Glutamatergic neuron (in vitro differentiated cells): ENCODE data around the gene PCGF3. TPM values are rescaled to one million over a fixed set of nuclear protein-coding genes. Genes with fewer than 3 reads are reported as not detected.
"Not testable (repeated sequence)": the region's sequence is repeated elsewhere in the genome, so short reads cannot be mapped to it uniquely, and the experiment has no call there.

Experiments
- DNase-seq: peaks from one replicate; pipeline ENCODE4 v3.0.0; 2022
- H3K27ac Mint-ChIP-seq: one replicate; pipeline ENCODE4 v1.8.0; 2020; ENCODE audit warnings: mild to moderate bottlenecking, mixed read lengths, inconsistent platforms; ENCODE audit not compliant: unreplicated experiment
- H3K27me3 Mint-ChIP-seq: one replicate; pipeline ENCODE4 v1.8.0; 2020; ENCODE audit warnings: mild to moderate bottlenecking, moderate library complexity, mixed read lengths, inconsistent platforms; ENCODE audit not compliant: unreplicated experiment
- H3K36me3 Mint-ChIP-seq: one replicate; pipeline ENCODE4 v1.8.0; 2020; ENCODE audit warnings: mild to moderate bottlenecking, mixed read lengths, inconsistent platforms; ENCODE audit not compliant: unreplicated experiment
- H3K4me1 Mint-ChIP-seq: one replicate; pipeline ENCODE4 v1.8.0; 2020; ENCODE audit warnings: mild to moderate bottlenecking, low read depth, mixed read lengths, inconsistent platforms; ENCODE audit not compliant: unreplicated experiment
- H3K4me3 Mint-ChIP-seq: one replicate; pipeline ENCODE4 v1.8.0; 2020; ENCODE audit warnings: mild to moderate bottlenecking, mixed read lengths, inconsistent platforms; ENCODE audit not compliant: unreplicated experiment
- H3K9me3 Mint-ChIP-seq: one replicate; pipeline ENCODE4 v1.8.0; 2020; ENCODE audit warnings: mild to moderate bottlenecking, moderate library complexity, mixed read lengths, inconsistent platforms; ENCODE audit not compliant: unreplicated experiment
- CTCF ChIP-seq: fragments of 200-600 bp; sonication (generic); IDR thresholded peaks from one replicate; pipeline ENCODE4 v1.5.0; 2021; ENCODE audit not compliant: partially characterized antibody, unreplicated experiment
- total RNA-seq: library from RNA; stranded (reverse); fragmentation: NEBNext Ultra II Directional; extraction: Animal tissue kit (Norgen Biotek cat#: 25700); gene quantifications from one replicate; pipeline ENCODE4 v1.2.1, GENCODE V29; 2021; ENCODE audit not compliant: unreplicated experiment

Gene PCGF3
- total RNA-seq, 1 donor from 2014 or later = 122 TPM

GRCh38 chr4:796206-796605 lies 90.6 kb downstream of the PCGF3 start:
- H3K4me3 Mint-ChIP-seq = peak overlapping the region; percentile 42
- TF ChIP-seq CTCF = no peak
- no peaks in the 10 kb centered on the region for H3K36me3 Mint-ChIP-seq
- no peak overlapping the region for H3K27ac Mint-ChIP-seq
- DNase-seq = no peak
- peaks cover 6% of the 10 kb centered on the region for H3K27me3 Mint-ChIP-seq
- peaks cover 10% of the 10 kb centered on the region for H3K9me3 Mint-ChIP-seq
- H3K4me1 Mint-ChIP-seq = peaks cover 22% of the 10 kb centered on the region

- no peak for DNase-seq
- H3K36me3 Mint-ChIP-seq = peaks cover 5% of the 10 kb centered on the region
- TF ChIP-seq CTCF = no peak
- peak overlapping the region; percentile 75 for H3K27ac Mint-ChIP-seq
- H3K4me3 Mint-ChIP-seq = peak overlapping the region; percentile 71
- H3K4me1 Mint-ChIP-seq = peaks cover 22% of the 10 kb centered on the region
- H3K27me3 Mint-ChIP-seq = peaks cover 6% of the 10 kb centered on the region
- peaks cover 10% of the 10 kb centered on the region for H3K9me3 Mint-ChIP-seq
These were observed 91.4 kb downstream of the PCGF3 start for GRCh38 chr4:797066-797465.

- Mint-ChIP-seq H3K36me3 (peaks cover 25% of the 10 kb centered on the region), H3K4me1 (peaks cover 6% of the 10 kb centered on the region), H3K4me3 (no peak overlapping the region), H3K27ac (no peak overlapping the region), H3K9me3 (peaks cover 6% of the 10 kb centered on the region), H3K27me3 (peaks cover 4% of the 10 kb centered on the region)
- no peak for TF ChIP-seq CTCF
- no peak for DNase-seq
These were observed 95.9 kb downstream of the PCGF3 start for GRCh38 chr4:801436-802124.

- DNase-seq = no peak
- Mint-ChIP-seq H3K27ac (no peak overlapping the region), H3K9me3 (peaks cover 2% of the 10 kb centered on the region), H3K36me3 (peaks cover 37% of the 10 kb centered on the region), H3K4me3 (no peak overlapping the region), H3K4me1 (peaks cover 2% of the 10 kb centered on the region), H3K27me3 (peaks cover 5% of the 10 kb centered on the region)
- TF ChIP-seq CTCF = no peak
These were observed 98.3 kb downstream of the PCGF3 start for GRCh38 chr4:803884-804283.

GRCh38 chr4:804804-805203 lies 99.2 kb downstream of the PCGF3 start:
- Mint-ChIP-seq H3K4me1 (peaks cover 2% of the 10 kb centered on the region), H3K4me3 (no peak overlapping the region), H3K27ac (no peak overlapping the region), H3K9me3 (peaks cover 2% of the 10 kb centered on the region), H3K36me3 (peaks cover 38% of the 10 kb centered on the region), H3K27me3 (peaks cover 5% of the 10 kb centered on the region)
- no peak for DNase-seq
- no peak for TF ChIP-seq CTCF

GRCh38 chr4:806979-807378 lies 101.3 kb downstream of the PCGF3 start:
- H3K4me1 Mint-ChIP-seq, H3K9me3 Mint-ChIP-seq, DNase-seq, H3K27ac Mint-ChIP-seq, H3K27me3 Mint-ChIP-seq: not testable (repeated sequence)
- Mint-ChIP-seq H3K36me3 (peaks cover 45% of the 10 kb centered on the region), H3K4me3 (peak overlapping the region; percentile 34)
